Testis (tissue), 2 donors: ENCODE measurements around the gene FAM234B.

Experiments
- POLR2A ChIP-seq: fragments of 450-650 bp; IDR thresholded peaks from one replicate; pipeline ENCODE4 v1.6.1; 2017; ENCODE audit warnings: antibody characterized with exemption, mild to moderate bottlenecking, moderate library complexity
- TF ChIP-seq, protein P1 (sequence below), 3 experiments: fragments of 450-650 bp in 2 of 3; fragments of 200-600 bp in 1 of 3; sonication (generic) in 1 of 3; IDR thresholded peaks; one replicate each; pipeline ENCODE4 v1.5.1; 2016 to 2019; ENCODE audit warnings: antibody characterized with exemption in 3 of 3, mild to moderate bottlenecking in 2 of 3, moderate library complexity in 1 of 3

- TF ChIP-seq, protein P1, sequence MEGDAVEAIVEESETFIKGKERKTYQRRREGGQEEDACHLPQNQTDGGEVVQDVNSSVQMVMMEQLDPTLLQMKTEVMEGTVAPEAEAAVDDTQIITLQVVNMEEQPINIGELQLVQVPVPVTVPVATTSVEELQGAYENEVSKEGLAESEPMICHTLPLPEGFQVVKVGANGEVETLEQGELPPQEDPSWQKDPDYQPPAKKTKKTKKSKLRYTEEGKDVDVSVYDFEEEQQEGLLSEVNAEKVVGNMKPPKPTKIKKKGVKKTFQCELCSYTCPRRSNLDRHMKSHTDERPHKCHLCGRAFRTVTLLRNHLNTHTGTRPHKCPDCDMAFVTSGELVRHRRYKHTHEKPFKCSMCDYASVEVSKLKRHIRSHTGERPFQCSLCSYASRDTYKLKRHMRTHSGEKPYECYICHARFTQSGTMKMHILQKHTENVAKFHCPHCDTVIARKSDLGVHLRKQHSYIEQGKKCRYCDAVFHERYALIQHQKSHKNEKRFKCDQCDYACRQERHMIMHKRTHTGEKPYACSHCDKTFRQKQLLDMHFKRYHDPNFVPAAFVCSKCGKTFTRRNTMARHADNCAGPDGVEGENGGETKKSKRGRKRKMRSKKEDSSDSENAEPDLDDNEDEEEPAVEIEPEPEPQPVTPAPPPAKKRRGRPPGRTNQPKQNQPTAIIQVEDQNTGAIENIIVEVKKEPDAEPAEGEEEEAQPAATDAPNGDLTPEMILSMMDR (IDR thresholded peaks at IDR 0.05): no peak
- TF ChIP-seq POLR2A: no peak
Measured at GRCh38 chr12:13011098-13011497, 33.1 kb upstream of the FAM234B start.
